ENCODE measurements around the gene TK1. TPM values are rescaled to one million over a fixed set of nuclear protein-coding genes. Genes with fewer than 3 reads are reported as not detected.
A peak's percentile ranks its signal among the peaks of the same experiment; 100 is the strongest.
"Not testable (repeated sequence)": the region's sequence is repeated elsewhere in the genome, so short reads cannot be mapped to it uniquely, and the experiment has no call there.

The TK1 gene
- total RNA-seq, 6 experiments from 2014 or later, result 75.8 to 145 (median 136) TPM

GRCh38 chr17:78141437-78142118 lies 45.3 kb downstream of the TK1 start:
- no peak overlapping the region for H3K27ac Mint-ChIP-seq
- no peaks in the 10 kb centered on the region for H3K9me3 Mint-ChIP-seq
- H3K27me3 Mint-ChIP-seq (ENCODE audit: insufficient read depth), result peaks cover 5% of the 10 kb centered on the region; the same call in 1 of the 2 replicates
- DNase-seq, result no peak
- no peak overlapping the region for H3K4me3 Mint-ChIP-seq
- H3K4me1 Mint-ChIP-seq (ENCODE audit: low read depth), result peaks cover 9% of the 10 kb centered on the region
- H3K36me3 Mint-ChIP-seq (ENCODE audit: low read depth), result no peaks in the 10 kb centered on the region
- no peak for TF ChIP-seq CTCF (IDR thresholded peaks at IDR 0.05)

GRCh38 chr17:78140169-78141051 lies 46.4 kb downstream of the TK1 start:
- Mint-ChIP-seq H3K36me3 (ENCODE audit: low read depth) (no peaks in the 10 kb centered on the region), H3K27me3 (ENCODE audit: insufficient read depth) (peaks cover 5% of the 10 kb centered on the region), H3K27ac (no peak overlapping the region), H3K9me3 (no peaks in the 10 kb centered on the region), H3K4me3 (no peak overlapping the region), H3K4me1 (ENCODE audit: low read depth) (peaks cover 9% of the 10 kb centered on the region)
- peak; percentile 10 for DNase-seq
- TF ChIP-seq CTCF (IDR thresholded peaks at IDR 0.05), result no peak

GRCh38 chr17:78139861-78140168 lies 47.0 kb downstream of the TK1 start:
- not testable (repeated sequence) for DNase-seq; H3K36me3 Mint-ChIP-seq (ENCODE audit: low read depth); H3K27ac Mint-ChIP-seq; H3K4me3 Mint-ChIP-seq; H3K27me3 Mint-ChIP-seq (ENCODE audit: insufficient read depth); H3K9me3 Mint-ChIP-seq; H3K4me1 Mint-ChIP-seq (ENCODE audit: low read depth)

- Mint-ChIP-seq H3K9me3 (no peaks in the 10 kb centered on the region), H3K27me3 (ENCODE audit: insufficient read depth) (peaks cover 13% of the 10 kb centered on the region), H3K4me3 (no peak overlapping the region), H3K4me1 (ENCODE audit: low read depth) (no peaks in the 10 kb centered on the region), H3K36me3 (ENCODE audit: low read depth) (no peaks in the 10 kb centered on the region), H3K27ac (no peak overlapping the region)
- no peak for DNase-seq
- TF ChIP-seq CTCF (IDR thresholded peaks at IDR 0.05), result no peak
Measured at GRCh38 chr17:78138204-78139060, 48.4 kb downstream of the TK1 start.

GRCh38 chr17:78137392-78138203 lies 49.3 kb downstream of the TK1 start:
- Mint-ChIP-seq H3K27me3 (ENCODE audit: insufficient read depth) (peaks cover 15% of the 10 kb centered on the region), H3K4me1 (ENCODE audit: low read depth) (no peaks in the 10 kb centered on the region), H3K4me3 (no peak overlapping the region), H3K36me3 (ENCODE audit: low read depth) (no peaks in the 10 kb centered on the region), H3K9me3 (no peaks in the 10 kb centered on the region), H3K27ac (no peak overlapping the region)
- peak; percentile 67 for TF ChIP-seq CTCF (IDR thresholded peaks at IDR 0.05)
- DNase-seq, result no peak

Data from HFFc6 (cell line).